ENCODE measurements around the gene FAM240B.

Gene FAM240B

GRCh38 chr9:38668791-38669466 is 51.0 kb downstream of the FAM240B start:
- DNase-seq = no peak

DNA sequence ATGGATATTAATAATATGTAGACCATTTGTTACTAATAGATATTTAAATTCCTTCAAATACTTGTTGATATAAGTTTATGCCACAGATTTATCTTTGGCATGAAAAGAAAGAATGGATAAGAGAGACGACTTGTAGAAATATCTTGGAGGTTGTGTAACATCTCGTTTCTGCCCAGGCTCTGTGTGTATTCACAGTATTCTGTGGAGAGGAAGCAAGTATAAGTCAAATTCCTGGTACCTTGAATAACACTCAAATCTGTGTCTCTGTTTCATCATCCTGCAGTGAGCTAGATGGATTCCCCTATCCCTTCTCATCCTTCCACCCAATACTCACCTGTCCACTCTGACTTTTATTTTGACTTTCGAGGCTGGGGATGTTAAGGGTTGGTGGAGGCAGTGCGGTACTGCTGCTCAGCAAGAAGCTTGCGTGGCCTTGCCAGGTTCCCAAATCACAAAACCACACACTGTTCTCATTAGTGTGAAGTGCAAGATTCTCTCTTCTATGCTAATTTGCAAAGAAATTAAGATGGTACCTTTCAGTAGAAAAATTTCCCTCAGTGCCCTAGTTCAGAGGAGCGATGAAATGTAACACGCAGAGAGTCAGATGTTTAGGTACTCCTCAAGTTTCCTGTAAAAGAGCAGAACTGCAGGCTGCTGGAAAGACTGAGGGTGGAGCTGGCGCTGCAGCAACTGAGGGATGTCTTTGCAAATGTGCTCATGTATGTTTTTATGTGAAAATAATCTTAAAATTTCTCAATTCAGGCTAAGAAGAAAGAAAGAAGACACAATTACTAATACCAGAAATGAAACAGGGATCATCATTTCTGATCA is 57.0 kb downstream of the FAM240B start:
- no peak for DNase-seq

- no peak for DNase-seq
Measured at GRCh38 chr9:38659538-38659937, 60.4 kb downstream of the FAM240B start.

- DNase-seq = no peak
Measured at GRCh38 chr9:38656896-38657295, 63.0 kb downstream of the FAM240B start.

DNA sequence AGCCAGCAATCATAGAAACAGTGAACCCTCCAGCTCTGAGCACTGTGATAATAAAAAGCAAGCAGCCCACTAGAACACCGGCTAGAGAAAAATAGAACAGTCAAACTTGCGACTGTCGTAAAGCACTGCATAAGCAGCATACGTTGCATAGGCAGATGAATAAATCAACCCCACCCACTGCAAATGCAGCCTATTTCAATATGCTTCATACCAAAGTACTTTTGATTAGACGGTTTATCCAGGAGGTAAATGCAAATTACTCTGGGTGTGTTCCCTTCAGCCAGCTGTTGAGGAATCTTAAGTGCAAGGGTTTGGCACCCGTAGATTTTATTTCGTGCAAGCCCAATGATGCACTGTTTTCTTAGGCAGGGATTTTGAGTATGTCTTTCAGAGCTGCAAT is 67.4 kb downstream of the FAM240B start:
- no peak for DNase-seq

DNA sequence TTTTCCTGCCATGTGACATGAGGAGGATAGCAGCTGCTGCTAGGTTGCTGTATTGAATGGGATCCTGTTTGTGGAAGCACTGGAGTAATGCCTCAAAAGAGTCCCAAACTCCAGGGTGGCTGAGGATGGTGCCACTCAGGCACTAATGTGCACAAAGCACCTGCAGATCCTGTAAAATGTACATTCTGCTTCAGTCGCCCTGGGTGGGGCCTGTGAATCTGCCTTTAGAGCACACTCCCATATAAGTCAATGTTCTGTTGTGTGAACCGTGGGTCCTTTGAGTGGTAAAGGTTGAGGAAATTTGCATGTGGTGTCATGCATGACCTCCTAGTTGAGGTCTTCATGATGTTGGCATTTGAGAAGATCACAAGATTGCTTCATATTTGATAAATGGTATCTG is 67.9 kb downstream of the FAM240B start:
- DNase-seq = no peak

DNA sequence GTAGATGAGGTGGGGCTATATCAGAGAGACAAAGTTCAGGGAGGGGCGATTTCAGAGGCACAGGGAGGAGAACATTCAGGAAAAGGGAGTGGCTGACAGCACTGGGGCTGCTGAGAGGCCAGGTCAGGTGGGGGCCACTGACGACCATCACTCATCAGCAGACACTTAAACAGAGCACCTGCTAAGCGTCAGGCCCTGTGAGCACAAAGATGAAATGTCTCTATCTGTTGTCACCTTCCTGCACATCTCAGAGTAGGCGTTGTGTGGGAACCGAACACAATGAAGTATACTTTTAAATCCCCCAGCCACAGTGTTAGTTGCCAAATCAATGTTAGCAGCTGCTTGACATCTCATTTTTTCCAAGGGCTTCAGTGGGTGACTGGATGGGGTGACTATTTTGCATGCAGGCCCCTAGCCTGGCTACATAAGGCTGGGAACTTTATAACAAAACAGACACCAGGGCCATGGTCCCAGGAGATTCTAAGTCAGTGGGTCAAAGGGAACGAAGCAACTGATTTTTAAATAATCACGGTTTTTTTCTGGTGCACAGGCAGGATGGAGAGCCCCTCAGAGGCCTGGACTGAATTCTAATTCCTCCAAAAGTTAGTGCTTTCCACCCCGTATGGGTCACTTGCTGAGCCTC is 68.4 kb downstream of the FAM240B start:
- DNase-seq = no peak

GRCh38 chr9:38650564-38650963 is 69.4 kb downstream of the FAM240B start:
- DNase-seq = no peak

- no peak for DNase-seq
Measured at GRCh38 chr9:38649731-38650363, 70.1 kb downstream of the FAM240B start.

GRCh38 chr9:38644601-38645000 is 75.3 kb downstream of the FAM240B start:
- no peak for DNase-seq

Data from NCI-H2107 (cell line).